Kidney (tissue), 14 donors: ENCODE measurements around the gene RHEB. TPM values are rescaled to one million over a fixed set of nuclear protein-coding genes. Genes with fewer than 3 reads are reported as not detected.

Source experiments
- DNase-seq, 5 donors: peaks; one replicate each; pipeline ENCODE4 v3.0.0-alpha.2; 2013 to 2020
- FAIRE-seq: peaks from 2 replicates; lab custom pipeline; 2012; peaks lifted over from hg19 to GRCh38; lab: Jason Lieb, UNC
- H3K27ac ChIP-seq, 2 donors: one replicate each; pipeline ENCODE4 v1.7.0; 2013; ENCODE audit warnings: low read depth in 2 of 2, low read length in 2 of 2, inconsistent platforms in 1 of 2
- H3K27me3 ChIP-seq: one replicate; pipeline ENCODE4 v1.7.1; 2013; ENCODE audit warnings: low read length, inconsistent platforms; ENCODE audit not compliant: control insufficient read depth, insufficient read depth
- H3K36me3 ChIP-seq, 3 donors: one replicate each; pipeline versions ENCODE4 v1.7.0 to v1.7.1; 2013; ENCODE audit warnings: low read length in 3 of 3, control low read depth in 1 of 3, inconsistent platforms in 1 of 3; ENCODE audit not compliant: insufficient read depth in 3 of 3, control insufficient read depth in 2 of 3
- H3K4me1 ChIP-seq, 3 donors: one replicate each; pipeline versions ENCODE4 v1.7.0 to v1.7.1; 2013; ENCODE audit warnings: low read length in 3 of 3, inconsistent platforms in 1 of 3, low read depth in 1 of 3; ENCODE audit not compliant: control insufficient read depth in 2 of 3, insufficient read depth in 2 of 3
- H3K4me3 ChIP-seq, 3 donors: one replicate each; pipeline versions ENCODE4 v1.7.0 to v1.8.1; 2013; ENCODE audit warnings: low read length in 3 of 3, control low read depth in 1 of 3, inconsistent platforms in 1 of 3
- H3K9ac ChIP-seq, 3 donors: one replicate each; pipeline versions ENCODE4 v1.7.0 to v1.7.1; 2013; ENCODE audit warnings: low read length in 3 of 3, control low read depth in 1 of 3, inconsistent platforms in 1 of 3
- H3K9me3 ChIP-seq, 3 donors: one replicate each; pipeline versions ENCODE4 v1.7.0 to v1.7.1; 2013; ENCODE audit warnings: low read length in 3 of 3, control low read depth in 1 of 3, inconsistent platforms in 1 of 3; ENCODE audit not compliant: control insufficient read depth in 2 of 3, insufficient read depth in 1 of 3
- CTCF ChIP-seq: IDR thresholded peaks from 3 replicates; pipeline ENCODE4 v1.5.1; 2012; ENCODE audit warnings: mild to moderate bottlenecking, moderate library complexity, borderline replicate concordance; ENCODE audit not compliant: insufficient read depth; ENCODE audit errors: extremely low read depth
- intact Hi-C: fragments of 100-400 bp; cut with DNase I; formaldehyde crosslinking; loops from one replicate; pipeline ENCODE4 v1.11.1; 2022
- polyA plus RNA-seq: library from polyadenylated mRNA; stranded (reverse); fragments of 350-450 nt; fragmentation: Illumina TruSeq; extraction: RNeasy Lipid Tissue Mini Kit (QIAGEN cat#74804); gene quantifications from one replicate; pipeline ENCODE4 v1.2.3, GENCODE V29; 2014; ENCODE audit warnings: low read depth, low replicate concordance; ENCODE audit not compliant: insufficient read depth
- total RNA-seq: library from RNA; stranded (reverse); fragmentation: NEBNext Ultra II Directional; extraction: Animal tissue kit (Norgen Biotek cat#: 25700); gene quantifications from one replicate; pipeline ENCODE4 v1.2.1, GENCODE V29; 2021
- donor health status: control.
- donor health status: control.
- donor health status: control.
- donor health status: control.
- donor health status: control.
- donor health status: DM: yes; HTN: yes; CAD: no.
- donor health status: Normal renal cell carcinoma (clear cell type).

Gene RHEB
- total and polyA plus RNA-seq, 2 donors from 2014 or later = 92.7 to 123 TPM

GRCh38 chr7:151506901-151507382 lies 12.8 kb downstream of the RHEB start:
- no peak for TF ChIP-seq CTCF
- Histone ChIP-seq H3K4me3 (no peak overlapping the region), H3K9me3 (no peaks in the 10 kb centered on the region), H3K27me3 (no peaks in the 10 kb centered on the region), H3K36me3 (no peaks in the 10 kb centered on the region), H3K27ac (no peak overlapping the region), H3K4me1 (peaks cover 0 to 3% (median 0%) of the 10 kb centered on the region in 3 donors), H3K9ac (no peak overlapping the region)
- no peak for DNase-seq
- intact Hi-C loops = no loop called here
- FAIRE-seq = no peak

- Histone ChIP-seq H3K27ac (no peak overlapping the region), H3K4me3 (no peak overlapping the region), H3K9ac (no peak overlapping the region), H3K9me3 (no peaks in the 10 kb centered on the region), H3K27me3 (no peaks in the 10 kb centered on the region), H3K36me3 (no peaks in the 10 kb centered on the region), H3K4me1 (peaks cover 0 to 3% (median 0%) of the 10 kb centered on the region in 3 donors)
- TF ChIP-seq CTCF = no peak
- intact Hi-C loops = no loop called here
- no peak for FAIRE-seq
- no peak for DNase-seq
Observed at GRCh38 chr7:151505836-151506468, 13.7 kb downstream of the RHEB start.

- H3K27me3 ChIP-seq = no peaks in the 10 kb centered on the region
- no peak overlapping the region for H3K27ac ChIP-seq
- H3K4me1 ChIP-seq = peaks cover 0 to 3% (median 0%) of the 10 kb centered on the region in 3 donors
- DNase-seq = no peak
- H3K9ac ChIP-seq = no peak overlapping the region
- TF ChIP-seq CTCF = no peak
- no peaks in the 10 kb centered on the region for H3K36me3 ChIP-seq
- no peaks in the 10 kb centered on the region for H3K9me3 ChIP-seq
- intact Hi-C loops = no loop called here
- H3K4me3 ChIP-seq = no peak overlapping the region
- FAIRE-seq = no peak
Observed at GRCh38 chr7:151505433-151505832, 14.3 kb downstream of the RHEB start.
